Bronchial epithelial cell (primary cell): ENCODE measurements around the gene PLCL1. TPM values are rescaled to one million over a fixed set of nuclear protein-coding genes. Genes with fewer than 3 reads are reported as not detected.

Source experiments
- DNase-seq: peaks from one replicate; pipeline ENCODE4 v3.0.0-alpha.2; 2010; ENCODE audit warnings: low read depth
- FAIRE-seq: peaks from 2 replicates; lab custom pipeline; 2011; peaks lifted over from hg19 to GRCh38; lab: Jason Lieb, UNC
- H3K27me3 ChIP-seq: 2 replicates; pipeline ENCODE4 v1.5.1; 2011; ENCODE audit warnings: low read length; ENCODE audit not compliant: control insufficient read depth, insufficient read depth
- H3K36me3 ChIP-seq: 2 replicates; pipeline ENCODE4 v1.5.1; 2011; ENCODE audit warnings: low read length; ENCODE audit not compliant: control insufficient read depth, insufficient read depth
- H3K4me3 ChIP-seq: 2 replicates; pipeline ENCODE4 v1.5.1; 2011; ENCODE audit warnings: mild to moderate bottlenecking, low read depth, low read length, control low read depth
- total RNA-seq: library from RNA; depleted of rRNA; stranded (reverse); fragments of >200 nt; gene quantifications from 2 replicates; pipeline ENCODE4 v1.2.1, GENCODE V29; 2014
- TF ChIP-seq, protein P1 (sequence below): IDR thresholded peaks from 2 replicates; pipeline ENCODE4 v1.5.1; 2011; ENCODE audit warnings: mild to moderate bottlenecking, moderate library complexity, low read length, control low read depth, inconsistent platforms; ENCODE audit not compliant: insufficient read depth, severe bottlenecking

The PLCL1 gene
- total RNA-seq, 1 donor from 2014 or later: not detected

- FAIRE-seq: no peak
- no peaks in the 10 kb centered on the region for H3K36me3 ChIP-seq
Observed at GRCh38 chr2:198164843-198165242, 360.4 kb downstream of the PLCL1 start.

GRCh38 chr2:198165289-198165688 lies 360.9 kb downstream of the PLCL1 start:
- FAIRE-seq (no peak), DNase-seq (no peak)
- no peak overlapping the region for H3K4me3 ChIP-seq
- H3K27me3 ChIP-seq: no peaks in the 10 kb centered on the region
- no peaks in the 10 kb centered on the region for H3K36me3 ChIP-seq
- TF ChIP-seq, protein P1, sequence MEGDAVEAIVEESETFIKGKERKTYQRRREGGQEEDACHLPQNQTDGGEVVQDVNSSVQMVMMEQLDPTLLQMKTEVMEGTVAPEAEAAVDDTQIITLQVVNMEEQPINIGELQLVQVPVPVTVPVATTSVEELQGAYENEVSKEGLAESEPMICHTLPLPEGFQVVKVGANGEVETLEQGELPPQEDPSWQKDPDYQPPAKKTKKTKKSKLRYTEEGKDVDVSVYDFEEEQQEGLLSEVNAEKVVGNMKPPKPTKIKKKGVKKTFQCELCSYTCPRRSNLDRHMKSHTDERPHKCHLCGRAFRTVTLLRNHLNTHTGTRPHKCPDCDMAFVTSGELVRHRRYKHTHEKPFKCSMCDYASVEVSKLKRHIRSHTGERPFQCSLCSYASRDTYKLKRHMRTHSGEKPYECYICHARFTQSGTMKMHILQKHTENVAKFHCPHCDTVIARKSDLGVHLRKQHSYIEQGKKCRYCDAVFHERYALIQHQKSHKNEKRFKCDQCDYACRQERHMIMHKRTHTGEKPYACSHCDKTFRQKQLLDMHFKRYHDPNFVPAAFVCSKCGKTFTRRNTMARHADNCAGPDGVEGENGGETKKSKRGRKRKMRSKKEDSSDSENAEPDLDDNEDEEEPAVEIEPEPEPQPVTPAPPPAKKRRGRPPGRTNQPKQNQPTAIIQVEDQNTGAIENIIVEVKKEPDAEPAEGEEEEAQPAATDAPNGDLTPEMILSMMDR: no peak

More at GRCh38 chr2:198164843-198165242, 360.4 kb downstream of the PLCL1 start:
- H3K27me3 ChIP-seq: no peaks in the 10 kb centered on the region
- TF ChIP-seq, protein P1: no peak
- no peak for DNase-seq
- H3K4me3 ChIP-seq: no peak overlapping the region

- H3K4me3 ChIP-seq: no peak overlapping the region
- TF ChIP-seq, protein P1: no peak
- H3K27me3 ChIP-seq: no peaks in the 10 kb centered on the region
- no peaks in the 10 kb centered on the region for H3K36me3 ChIP-seq
- FAIRE-seq (no peak), DNase-seq (no peak)
Observed at GRCh38 chr2:198167346-198167745, 363.0 kb downstream of the PLCL1 start.

- Histone ChIP-seq H3K36me3 (no peaks in the 10 kb centered on the region), H3K4me3 (no peak overlapping the region), H3K27me3 (no peaks in the 10 kb centered on the region)
- DNase-seq: peak; percentile 2
- TF ChIP-seq, protein P1: no peak
- no peak for FAIRE-seq
Observed at GRCh38 chr2:198168651-198169050, 364.3 kb downstream of the PLCL1 start.

DNA sequence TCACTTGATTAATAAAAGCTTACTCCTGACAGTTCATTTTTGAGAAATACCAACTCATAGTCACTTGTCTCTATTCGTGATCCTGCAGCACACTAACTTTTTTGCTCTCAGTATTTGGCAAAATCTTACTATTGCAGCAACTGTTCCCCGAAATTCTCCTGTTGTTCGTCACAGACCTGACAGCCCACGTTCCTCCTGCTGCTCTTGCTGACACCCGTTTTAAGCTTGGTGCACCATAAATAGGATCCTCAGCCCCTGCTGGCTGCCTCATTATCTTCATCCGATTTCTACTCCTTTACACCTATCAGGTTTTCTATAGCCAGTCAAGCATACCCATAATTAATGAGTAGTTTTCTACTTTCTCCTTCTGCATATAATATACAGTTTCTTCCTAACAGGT lies 368.8 kb downstream of the PLCL1 start:
- DNase-seq (no peak), FAIRE-seq (no peak)
- Histone ChIP-seq H3K36me3 (no peaks in the 10 kb centered on the region), H3K27me3 (no peaks in the 10 kb centered on the region), H3K4me3 (no peak overlapping the region)
- TF ChIP-seq, protein P1: no peak

DNA sequence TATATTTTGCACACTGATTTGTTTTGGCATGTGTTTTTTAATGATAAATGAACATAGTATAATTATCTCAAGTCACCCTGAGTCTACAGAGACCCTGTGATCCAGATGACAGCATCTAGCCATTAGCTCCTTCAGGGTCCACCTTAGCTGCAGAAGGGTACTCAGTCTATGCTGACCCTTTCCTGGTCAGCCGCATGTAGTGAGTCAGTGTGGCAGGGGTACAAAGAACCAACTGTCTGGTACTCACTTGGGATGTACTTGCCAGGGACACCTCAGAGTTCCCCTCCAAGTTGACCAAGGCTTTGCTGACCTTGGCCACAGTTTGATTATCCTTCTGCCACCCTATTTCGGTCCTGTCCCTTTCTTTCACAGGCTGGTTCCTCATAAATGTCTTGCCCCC lies 369.5 kb downstream of the PLCL1 start:
- DNase-seq (no peak), FAIRE-seq (no peak)
- no peak overlapping the region for H3K4me3 ChIP-seq
- no peaks in the 10 kb centered on the region for H3K36me3 ChIP-seq
- H3K27me3 ChIP-seq: no peaks in the 10 kb centered on the region
- TF ChIP-seq, protein P1: no peak
